Dedifferentiated amniotic fluid mesenchymal stem cell (primary cell): Measurements from ENCODE around the gene SNX9.
"Not testable (repeated sequence)": the region's sequence is repeated elsewhere in the genome, so short reads cannot be mapped to it uniquely, and the experiment has no call there.

Experiments
- DNase-seq: peaks from one replicate; pipeline ENCODE4 v3.0.0-alpha.2; 2016; ENCODE audit errors: extremely low spot score

Gene SNX9

DNA sequence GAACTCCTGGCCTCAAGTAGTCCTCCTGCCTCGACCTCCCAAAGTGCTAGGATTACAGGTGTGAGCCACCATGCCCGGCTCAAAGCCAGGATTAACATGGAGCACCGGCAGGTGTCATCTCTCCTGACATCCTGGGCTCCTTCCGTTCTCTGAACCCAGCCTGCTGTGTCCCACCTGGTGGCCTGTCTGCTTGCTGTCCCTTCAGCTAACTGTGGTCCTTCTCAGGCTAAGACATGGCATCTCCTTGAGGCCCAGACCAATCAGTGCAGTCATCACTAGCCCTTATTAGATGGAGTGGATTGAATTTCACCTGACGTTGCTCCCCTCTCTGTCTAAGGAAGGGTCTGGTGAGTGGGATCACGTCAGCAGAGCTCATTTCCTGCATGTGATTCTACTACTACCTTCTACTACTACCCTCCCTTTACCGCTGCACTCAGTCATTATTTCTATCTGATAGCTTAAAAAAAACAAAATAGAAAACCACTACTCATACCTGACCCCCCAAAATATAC, 130.6 kb downstream of the SNX9 start:
- no peak for DNase-seq

DNA sequence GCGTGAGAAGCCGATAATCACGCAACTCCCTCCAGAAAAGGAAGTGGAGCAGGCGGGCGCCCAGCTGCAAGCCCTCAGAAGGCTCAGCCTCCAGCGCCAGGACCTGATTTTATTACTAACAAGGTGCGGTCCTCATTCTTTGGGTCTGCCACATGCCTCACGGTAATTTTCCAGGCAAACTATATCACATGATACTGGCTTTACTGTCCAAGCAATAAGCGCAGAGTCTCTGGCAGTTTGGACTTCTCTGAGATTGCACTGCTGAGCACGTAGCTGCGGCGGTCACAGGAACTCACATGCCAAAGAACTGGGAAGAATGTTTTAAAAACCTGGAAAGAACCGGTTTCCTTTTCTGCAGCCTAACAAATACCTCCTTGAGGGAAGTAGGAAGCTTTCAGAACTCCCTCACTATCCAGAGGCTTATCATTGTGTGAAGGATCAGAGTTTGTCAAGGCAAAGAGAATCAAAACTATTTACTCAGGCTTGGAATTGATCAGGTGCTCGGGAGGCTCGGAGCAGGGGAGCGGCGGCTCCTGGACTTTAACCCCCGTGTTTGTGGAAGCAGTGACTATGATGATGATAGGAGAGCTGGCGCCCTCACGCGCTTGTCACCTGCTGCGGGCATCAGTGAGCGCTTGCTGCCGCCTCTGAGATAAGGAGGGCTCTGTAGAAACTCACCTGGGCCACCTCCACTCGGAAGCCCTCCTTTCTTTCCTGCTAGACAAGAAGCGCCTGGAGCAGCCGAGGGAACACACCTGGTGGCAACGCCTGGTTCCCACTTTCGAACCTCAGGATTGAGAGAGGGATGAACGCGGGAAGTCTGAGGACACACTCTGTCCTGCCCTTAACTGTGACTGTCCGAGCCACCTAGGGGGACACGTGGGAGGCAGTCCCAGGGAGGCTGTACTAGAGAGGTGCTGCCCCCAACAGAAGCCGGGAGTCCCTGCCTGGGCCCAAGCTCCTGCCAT, 131.4 kb downstream of the SNX9 start:
- no peak for DNase-seq

DNA sequence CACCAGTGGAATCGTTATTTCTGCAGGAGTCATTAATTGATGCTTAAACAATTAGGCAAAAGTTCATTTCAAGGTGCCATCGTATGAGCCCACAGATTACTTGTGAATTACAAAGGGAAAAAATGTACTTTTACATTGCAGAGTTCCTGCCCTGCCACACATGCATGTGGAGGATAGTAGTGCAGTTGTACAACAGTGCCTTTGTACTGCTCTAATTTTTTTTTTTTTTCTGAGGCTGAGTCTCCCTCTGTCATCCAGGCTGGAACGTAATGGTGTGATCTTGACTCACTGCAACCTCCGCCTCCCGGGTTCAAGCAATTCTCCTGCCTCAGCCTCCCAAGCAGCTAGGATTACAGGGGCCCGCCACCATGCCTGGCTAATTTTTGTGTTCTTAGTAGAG, 132.6 kb downstream of the SNX9 start:
- DNase-seq: no peak

DNA sequence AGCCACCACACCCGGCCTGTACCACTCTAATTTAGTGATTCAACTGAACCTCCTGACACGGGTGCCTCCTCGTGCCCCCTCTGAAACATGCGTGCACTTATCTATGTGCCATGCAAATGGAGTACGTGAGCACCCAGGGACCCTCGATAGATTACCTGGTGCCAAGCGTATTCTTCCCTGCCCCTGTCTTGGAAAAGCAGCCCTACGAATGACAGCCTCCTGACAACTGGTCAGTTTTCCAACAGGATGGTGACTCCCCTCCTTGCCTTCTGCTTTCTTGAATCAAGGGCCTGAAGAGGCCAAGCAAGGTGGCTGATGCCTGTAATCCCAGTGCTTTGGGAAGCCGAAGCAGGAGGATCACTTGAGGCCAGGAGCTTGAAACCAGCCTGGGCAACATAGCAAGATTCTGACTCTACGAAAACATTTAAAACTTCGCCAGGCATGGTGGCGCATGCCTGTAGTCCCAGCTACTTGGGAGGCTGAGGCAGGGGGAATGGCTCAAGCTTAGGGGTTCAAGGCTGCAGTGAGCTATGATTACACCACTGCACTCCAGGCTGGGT, 133.2 kb downstream of the SNX9 start:
- no peak for DNase-seq

DNA sequence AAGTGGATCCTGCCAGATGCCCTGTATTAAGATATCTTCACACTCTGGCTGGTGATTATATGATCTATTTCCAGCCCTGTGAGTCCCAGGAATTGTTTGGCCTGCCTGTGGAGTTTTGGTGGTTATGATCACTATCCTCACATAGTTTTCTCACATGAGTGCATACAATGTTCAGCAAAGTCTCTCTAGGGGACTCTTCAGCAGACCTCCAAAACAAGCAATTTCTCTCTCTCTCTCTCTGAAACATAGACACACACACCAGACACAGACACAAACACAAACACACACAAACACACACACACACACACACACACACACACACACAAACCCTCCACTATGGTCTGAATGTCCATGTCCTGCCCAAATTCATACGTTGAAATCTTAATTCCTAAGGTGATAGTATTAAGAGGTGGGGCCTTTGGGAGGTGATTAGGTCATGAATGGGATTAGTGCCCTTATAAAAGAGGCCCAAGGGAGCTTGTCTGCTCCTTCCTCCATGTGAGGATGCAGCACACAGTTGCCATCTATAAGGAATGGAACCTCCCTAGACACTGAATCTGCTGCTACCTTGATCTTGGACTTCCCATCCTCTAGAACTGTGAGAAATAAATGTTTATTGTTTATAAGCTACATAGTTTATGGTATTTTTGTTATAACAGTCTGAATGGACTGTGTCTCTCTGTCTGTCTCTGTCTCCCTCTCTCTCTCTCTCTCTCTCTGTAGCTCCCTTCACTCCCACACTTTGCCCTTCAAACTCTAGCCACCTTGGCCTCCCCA, 136.6 kb downstream of the SNX9 start:
- DNase-seq: no peak

DNA sequence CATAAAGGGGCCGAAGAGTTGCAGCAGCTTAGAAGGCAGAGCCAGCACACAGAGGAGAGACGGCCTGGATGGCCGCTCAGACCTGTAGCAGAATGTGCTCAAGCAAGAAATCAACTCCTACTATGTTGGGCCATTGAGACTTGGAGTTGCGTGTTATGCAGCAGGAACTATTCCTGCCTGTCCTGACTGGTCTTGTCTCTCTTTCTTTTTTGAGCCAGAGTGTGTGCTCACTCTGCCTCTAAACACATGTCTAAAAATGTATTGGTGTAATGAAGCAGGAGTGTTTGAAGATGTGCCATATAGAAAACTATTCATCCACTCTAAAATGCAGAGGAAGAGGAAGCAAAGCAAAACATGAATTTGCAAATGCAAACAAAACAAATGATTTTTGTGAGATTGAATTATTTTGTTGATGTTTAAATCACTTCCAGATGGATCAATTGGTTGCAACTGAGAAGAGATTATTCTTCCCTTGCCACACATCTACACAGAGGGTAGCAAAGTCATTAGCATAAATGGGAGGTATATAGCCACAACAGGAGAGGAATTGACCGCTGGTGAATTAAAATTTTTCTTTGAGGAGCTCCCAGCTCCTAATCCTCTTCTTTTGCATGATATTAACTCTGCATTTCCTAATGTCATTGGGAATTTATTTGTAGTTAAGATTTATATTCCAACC, 138.2 kb downstream of the SNX9 start:
- no peak for DNase-seq

GRCh38 chr6:157961832-157962575, 139.0 kb downstream of the SNX9 start:
- DNase-seq: no peak

DNA sequence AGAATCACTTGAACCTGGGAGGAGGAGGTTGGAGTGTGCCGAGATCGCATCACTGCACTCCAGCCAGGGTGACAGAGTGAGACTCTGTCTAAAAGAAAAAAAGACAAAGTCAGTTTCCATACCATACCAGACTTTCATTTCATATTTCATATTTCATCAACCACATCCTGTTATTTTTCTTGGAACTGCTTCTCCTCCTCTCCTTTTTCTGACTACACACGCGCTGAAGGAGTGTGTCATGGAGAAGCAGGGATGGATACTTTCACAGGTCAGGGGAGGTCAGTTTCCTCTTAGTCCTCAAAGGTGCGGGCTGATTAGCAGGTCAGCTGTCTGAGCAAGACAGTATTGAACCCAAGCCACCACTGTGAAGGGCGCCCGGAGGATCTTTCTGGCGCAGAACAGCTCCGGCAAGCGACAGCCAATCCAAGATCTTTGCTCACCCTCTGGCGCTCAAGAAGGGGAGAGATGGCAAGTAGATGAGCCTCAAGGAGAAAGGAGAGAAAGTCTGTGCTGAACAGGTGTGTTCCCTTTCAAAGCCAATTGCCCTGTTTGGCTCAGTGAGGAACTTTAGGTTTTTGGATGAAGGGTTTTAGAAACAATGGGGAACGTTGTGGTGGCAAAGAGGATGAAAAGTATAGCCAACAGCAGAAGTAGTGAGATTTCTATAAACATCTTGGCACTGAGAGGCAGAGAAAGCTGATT, 139.7 kb downstream of the SNX9 start:
- DNase-seq: peak; percentile 58

- no peak for DNase-seq
These were observed 141.1 kb downstream of the SNX9 start for GRCh38 chr6:157964100-157964499.

- no peak for DNase-seq
These were observed 142.3 kb downstream of the SNX9 start for GRCh38 chr6:157965387-157965786.

DNA sequence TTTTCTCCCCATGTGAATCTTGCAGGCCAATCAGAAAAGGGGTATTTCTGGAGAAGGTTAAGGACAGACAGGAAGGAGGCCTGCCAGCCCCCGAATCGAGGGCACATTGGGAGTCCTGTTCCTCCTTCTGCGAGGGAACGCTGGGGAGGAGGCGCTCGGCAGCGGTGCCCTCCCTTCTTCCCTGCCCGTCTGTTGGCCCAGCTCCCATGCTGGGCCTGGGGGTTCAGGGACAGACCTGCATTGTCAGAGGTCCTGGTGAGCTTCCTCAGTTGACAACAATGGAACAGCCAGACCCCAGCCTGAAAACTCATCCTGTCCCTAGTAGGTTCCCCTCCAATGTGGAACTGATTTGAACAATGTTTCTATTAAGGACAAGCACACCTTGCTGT, 143.5 kb downstream of the SNX9 start:
- DNase-seq: no peak

DNA sequence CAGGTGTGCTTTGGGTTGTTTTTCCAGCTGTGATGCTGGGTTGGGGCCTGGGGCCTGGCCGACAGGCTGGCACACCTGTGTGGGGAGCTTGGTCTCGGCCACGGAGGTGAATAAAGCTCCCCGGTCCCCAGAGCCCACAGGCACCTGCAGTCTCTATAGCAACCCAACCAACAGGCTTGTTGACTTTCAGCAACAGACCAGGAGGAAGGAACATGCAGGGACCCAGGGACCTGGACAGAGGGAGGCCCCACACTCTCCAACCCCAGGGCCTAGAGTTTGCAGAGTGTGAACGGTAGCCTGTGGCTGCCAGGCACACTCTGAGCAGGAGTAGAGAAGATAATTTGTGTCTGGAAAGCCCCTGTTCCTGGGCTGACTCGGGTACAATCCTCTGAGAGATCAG, 144.0 kb downstream of the SNX9 start:
- no peak for DNase-seq

- DNase-seq: no peak
These were observed 144.4 kb downstream of the SNX9 start for GRCh38 chr6:157967486-157967885.

DNA sequence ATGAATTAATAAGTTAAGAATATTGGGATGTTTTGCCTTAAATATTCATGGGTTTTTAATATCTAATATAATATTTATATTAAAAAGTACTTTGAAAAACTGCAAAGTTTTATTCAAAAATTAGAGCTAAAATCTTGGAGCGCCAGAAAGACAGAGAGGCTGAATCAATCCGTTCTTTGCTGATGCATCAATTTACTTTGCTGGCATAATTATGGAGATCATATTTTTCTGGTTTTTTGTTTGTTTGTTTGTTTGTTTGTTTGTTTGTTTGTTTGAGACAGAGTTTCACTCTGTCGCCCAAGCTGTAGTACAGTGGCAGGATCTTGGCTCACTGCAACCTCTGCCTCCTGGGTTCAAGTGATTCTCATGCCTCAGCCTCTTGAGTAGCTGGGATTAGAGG, 149.1 kb downstream of the SNX9 start:
- DNase-seq: not testable (repeated sequence)

- DNase-seq: no peak
These were observed 151.4 kb downstream of the SNX9 start for GRCh38 chr6:157974341-157974894.

- DNase-seq: no peak
These were observed 151.9 kb downstream of the SNX9 start for GRCh38 chr6:157974967-157975366.

GRCh38 chr6:157975456-157975855, 152.4 kb downstream of the SNX9 start:
- DNase-seq: no peak

GRCh38 chr6:157976345-157977175, 153.5 kb downstream of the SNX9 start:
- DNase-seq: no peak

DNA sequence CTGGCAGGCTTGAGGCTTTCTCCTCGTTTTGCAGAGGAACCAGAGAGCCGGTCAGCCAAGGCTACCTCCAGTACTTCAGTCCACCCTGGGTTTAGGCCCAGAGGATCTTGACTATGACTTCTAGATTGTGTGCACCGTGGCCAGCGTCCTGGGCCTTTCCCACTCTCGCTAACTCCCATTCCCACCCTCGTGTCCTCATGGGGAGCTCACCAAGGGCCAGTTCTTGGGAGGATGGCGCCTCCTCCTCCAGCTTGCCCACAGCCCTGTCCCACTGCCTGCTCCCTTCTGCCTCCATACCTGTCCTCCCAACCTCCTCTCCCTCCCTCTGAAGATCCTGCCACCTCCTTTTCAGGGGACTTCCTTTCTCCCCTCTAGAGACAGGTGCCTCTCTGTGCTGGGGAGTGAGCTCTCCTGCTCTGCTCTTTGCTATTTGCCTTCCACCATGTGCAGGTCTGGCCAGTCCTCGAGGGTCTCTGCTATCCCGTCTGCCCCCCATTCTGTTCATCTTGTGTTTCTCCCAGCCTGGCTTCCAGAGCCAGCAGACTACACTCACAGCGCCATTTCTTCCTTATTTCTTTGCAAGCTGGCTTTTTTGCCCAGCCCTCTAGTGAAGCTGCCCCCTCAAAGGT, 154.2 kb downstream of the SNX9 start:
- DNase-seq: no peak
